Activated CD8-positive, alpha-beta memory T cell treated with anti-CD3 and anti-CD28 coated beads for 4 hours (primary cell): ENCODE measurements around the gene OR6J1.
"Not testable (repeated sequence)": the region's sequence is repeated elsewhere in the genome, so short reads cannot be mapped to it uniquely, and the experiment has no call there.

ENCODE experiments used
- DNase-seq, 2 donors: peaks; one replicate each; pipeline ENCODE4 v3.0.0-alpha.2; 2020; ENCODE audit warnings: low read depth in 2 of 2

Gene OR6J1

DNA sequence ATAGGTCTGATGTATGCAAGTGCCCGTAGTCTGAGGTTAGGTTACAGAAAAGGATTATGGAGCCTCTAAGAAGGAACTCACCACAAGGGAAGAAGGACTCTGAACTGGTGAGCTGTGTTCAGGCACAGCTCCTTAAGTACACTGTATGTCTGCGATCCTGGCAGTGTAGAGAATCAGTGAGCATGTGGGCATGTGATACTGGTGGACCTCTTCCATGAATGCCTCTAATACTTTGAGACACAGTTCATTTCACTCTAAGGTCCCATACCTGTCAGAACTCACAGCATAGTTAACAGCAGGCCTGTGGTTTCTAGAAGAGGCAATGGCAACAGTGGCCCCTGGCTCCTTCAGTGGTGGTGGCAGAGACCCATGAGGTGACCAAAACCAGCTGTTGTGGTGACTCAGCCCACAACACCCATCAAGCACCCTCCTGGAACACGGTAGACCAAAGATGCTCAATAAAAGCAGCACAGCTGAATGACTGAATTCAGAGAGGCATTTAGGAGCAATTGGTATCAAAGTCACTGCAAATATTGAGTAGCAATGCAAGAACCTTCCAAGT is 6.9 kb upstream of the OR6J1 start:
- DNase-seq, result no peak

DNA sequence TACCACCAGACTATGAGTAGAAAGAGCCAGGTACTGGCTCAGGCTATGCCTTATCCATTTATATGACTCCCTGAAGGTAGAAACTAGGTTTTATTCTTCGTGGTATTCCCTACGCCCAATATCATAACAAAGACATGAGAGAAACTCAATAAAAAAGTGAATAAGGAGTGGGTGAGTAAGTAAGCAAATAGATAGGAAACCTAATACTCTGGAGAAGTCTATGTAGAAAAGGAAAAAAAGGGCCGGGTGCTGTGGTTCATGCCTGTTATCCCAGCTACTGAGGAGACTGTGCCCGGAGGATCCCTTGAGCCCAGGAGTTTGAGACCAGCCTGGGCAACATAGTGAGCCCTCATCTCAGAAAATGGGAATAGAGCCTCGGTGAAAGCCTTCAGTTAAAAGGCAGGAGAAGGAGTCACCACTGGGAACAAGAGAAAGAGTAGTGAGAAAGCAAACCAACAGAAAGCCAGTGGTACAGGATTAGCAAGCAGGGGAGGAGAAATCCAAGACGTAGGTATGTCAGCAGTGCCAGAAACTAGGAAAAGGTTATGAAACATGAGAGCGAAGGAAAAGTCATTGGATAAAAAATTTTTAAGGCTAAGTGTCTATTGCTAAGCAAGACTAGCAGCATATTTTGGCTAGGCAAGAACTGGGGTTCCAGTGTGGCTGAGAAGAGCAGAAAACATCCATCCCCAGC is 6.0 kb upstream of the OR6J1 start:
- no peak for DNase-seq

DNA sequence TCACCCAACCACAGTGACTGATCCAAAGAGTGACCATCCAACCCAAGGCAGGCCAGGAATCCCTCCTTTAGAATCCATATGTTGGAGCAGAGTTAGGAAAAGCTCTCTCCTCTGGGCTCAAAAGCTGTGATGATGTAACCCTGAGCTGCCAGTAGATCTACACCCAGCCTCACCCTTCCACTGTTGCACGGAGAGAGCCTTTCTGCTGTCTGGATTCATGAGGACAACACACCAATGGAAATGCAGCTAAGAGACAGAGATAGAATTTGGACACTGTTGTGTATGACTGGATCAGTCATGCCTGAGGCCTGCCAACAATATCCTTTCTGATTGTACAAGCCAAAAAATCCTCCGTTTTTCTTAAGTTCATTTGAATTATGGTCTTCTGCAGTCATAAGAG is 4.4 kb upstream of the OR6J1 start:
- no peak for DNase-seq

DNA sequence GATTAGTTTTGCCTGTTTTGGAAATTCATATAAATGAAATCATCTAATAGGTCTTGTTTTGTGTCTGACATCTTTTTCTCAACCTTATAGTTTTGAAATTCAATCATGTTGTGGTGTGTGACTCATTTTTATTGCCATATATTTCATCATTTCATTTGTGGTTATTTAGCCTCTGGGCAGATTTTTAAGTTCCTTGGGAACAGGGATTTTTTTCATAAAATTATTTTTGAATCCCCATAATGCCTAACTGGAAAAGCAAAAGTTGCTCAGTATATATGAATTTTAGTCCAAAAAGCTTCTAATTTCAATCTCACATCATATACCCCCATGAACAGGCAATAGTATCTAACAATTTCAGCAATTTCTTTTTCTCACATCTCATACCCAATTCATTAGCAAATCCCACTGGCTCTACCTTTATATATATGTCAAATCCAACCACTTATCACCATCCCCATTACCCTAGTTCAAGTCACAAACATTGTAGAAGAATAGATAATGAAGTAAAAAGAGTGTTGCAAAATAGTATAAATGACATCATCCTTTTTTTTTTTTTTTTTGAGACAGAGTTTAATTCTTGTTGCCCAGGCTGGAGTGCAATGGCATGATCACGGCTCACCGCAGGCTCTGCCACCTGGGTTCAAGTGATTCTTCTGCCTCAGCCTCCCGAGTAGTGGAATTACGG is 2.6 kb upstream of the OR6J1 start:
- no peak for DNase-seq

DNA sequence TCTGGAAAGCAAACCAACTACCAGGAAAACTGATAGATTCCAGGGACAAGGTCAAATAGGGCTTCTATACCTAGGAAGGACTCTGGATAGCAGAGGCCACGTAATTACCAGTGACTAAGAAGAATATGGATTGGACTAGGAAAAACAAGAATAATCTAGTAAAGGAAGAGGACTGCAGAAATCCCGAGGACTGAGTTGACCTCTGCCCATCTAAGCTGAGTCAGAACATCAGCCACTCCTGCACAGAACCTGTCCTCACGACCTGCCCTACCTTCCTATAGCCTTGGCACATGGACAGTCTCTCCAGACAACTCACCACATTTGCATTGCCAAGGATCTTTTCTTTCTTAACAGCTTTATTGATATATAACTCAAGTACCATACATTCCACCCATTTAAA is 2.3 kb downstream of the OR6J1 start:
- no peak for DNase-seq

DNA sequence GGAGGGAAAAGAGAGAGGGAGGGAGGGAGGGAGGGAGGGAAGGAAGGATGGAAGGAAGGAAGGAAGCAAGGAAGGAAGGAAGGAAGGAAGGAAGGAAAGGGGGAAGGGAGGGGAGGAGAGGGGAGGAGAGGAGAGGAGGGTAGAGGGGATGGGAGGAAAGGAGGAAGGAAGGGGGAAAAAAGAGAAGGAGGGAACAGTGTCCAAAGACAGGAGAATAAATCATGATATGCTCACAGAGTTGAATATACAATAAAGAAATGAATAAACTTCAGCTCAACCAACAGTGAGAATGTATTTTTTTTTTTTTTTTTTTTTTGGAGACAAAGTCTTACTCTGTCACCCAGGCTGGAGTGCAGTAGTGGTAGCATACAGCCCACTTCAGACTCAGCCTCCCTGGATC is 4.0 kb downstream of the OR6J1 start:
- DNase-seq, result no peak

DNA sequence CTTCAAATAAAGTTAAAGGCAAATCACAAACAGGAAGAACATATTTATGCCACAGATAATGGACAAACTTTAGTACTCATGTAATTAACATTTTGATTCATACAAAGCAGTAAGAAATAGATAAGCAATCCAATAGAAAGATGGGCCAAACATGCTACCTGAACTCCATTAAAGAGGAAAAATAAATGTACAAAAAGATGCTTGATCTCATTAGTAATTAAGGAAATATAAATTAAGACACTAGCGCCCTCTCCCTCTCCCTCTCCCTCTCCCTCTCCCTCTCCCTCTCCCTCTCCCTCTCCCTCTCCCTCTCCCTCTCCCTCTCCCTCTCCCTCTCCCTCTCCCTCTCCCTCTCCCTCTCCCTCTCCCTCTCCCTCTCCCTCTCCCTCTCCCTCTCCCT is 8.2 kb downstream of the OR6J1 start:
- not testable (repeated sequence) for DNase-seq

DNA sequence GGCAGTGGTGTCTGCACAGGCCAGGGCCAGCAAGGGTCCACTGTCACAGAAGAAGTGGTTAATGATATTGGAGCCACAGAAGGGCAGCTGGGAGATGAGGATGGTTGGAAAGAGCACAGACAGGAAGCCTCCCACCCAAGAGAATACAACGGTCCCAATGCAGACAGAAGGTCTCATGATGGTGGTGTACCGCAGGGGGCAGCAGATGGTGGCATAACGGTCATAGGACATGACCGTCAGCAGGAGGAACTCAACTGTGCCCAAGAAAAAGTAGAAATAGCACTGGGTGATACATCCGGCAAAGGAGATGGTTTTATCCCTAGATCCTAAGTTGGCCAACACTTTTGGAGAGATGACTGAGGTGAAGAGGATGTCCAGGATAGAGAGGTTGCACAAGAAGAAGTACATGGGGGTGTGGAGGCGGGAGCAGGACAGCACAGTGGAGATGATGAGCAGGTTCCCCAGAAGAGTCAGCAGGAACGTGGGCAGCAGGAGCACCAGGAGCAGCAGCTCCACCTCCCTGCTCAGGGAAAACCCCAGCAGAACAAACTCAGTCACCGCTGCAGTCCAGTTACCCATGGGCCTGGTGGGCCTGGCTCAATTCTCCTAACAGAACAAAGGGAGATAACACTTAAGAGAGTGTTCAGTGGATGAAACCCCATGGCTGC is 9.8 kb downstream of the OR6J1 start:
- no peak for DNase-seq

DNA sequence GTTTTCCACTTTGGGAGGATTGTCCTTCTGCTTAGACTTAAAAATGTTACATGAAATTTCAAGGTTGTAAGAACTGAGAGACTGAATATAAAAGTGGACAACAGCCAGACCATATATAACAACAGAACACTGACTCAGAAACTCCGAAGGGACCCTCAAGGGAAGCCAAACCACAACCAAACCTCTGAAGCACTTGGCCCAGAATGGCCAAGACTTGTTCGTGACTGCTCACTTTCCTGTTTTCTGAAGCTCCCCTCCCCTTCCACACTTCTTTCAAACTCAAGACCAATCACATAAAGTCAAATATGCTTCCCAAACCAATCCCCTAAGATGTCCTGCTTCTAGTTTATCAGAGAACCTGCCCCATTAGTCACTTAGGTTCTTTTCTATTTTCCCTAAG is 13.7 kb downstream of the OR6J1 start:
- DNase-seq, result no peak

DNA sequence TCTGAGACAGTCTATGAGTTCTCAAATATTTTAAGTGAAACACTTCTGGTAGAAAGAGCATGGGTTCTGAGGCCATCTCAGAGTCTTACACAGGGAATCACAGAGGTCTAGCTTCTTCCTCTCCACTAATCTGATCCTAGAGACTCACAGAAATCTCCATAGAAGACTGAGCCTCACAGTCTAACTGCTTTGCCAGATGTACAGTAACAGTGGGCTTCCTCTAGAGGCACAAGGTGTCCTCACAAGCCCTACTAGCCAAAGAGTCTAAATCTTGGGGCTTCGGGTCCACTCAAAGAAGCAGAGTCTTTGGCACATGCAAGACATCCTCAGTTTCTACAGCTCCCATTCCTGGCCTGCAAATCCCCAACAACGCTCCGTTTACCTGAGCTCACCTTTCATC is 14.1 kb downstream of the OR6J1 start:
- DNase-seq, result no peak

DNA sequence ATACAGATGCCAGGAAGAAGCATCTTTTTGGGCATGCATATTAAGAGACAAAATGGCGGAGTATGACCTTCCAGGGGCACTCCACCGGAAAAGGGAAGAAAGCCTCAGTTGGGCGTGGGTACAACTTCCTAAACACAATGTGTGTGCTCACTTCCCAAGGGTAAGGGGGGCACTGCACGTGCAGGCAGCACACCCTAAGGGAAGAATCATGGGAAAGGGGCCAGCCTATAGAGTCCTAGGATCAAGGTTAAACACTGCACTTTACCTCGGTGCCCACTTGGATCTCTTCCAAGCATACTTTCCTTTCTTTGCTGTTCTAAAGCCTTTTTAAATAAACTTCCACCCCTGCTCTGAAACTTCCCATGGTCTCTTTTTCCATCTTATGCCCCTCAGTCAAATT is 14.8 kb downstream of the OR6J1 start:
- DNase-seq, result no peak

DNA sequence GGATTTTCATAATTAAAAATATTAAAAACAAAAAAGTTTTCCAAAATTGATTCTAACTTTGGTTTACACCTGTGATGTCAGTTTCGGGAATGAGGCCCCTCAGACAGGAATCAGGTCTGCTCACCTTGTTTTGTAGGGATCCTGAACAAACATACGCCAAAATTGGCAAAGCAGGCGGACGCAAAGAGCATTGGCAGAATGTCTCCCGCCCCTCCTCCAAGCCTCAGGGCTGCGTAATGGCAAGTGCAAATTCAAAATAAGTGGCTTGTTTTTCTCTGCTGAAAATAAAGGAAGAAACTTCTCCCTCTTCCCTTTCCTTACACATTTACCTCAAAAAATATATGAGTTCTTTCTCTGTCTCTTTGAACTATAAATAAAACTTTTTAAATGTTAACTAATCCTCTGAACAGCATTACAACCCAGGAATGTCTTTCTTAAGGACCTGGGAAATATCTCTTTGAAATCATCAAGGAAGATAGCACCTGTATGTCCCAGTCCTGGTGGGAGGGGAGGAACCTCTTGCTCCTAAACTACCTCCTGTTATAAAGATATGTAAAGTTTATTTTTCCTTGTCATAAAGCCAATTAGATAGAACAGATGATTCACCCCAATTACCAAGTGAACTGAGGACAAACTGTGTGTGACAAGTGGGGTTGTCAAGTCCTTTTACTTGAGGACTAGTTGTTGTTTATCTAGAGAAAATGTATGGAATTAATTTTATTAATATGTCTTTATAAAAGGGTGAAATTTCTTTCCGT is 16.5 kb downstream of the OR6J1 start:
- DNase-seq, result no peak

DNA sequence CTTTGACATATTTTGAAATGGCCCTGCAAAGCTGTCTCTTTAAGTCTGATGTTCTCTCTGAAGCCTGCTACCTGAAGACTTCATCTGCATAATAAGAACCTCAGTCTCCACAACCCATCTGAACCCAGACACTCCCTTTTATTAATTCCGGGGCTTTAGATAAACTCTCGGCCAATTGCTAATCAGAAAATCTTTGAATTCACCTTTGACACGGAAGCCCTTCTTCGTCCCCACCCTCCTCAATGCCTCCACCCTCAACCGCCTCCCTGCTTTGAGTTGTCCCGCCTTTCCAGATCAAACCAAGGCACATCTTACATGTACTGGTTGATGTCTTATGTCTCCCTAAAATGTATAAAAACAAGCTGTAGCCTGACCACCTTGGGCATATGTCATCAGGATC is 17.6 kb downstream of the OR6J1 start:
- no peak for DNase-seq

DNA sequence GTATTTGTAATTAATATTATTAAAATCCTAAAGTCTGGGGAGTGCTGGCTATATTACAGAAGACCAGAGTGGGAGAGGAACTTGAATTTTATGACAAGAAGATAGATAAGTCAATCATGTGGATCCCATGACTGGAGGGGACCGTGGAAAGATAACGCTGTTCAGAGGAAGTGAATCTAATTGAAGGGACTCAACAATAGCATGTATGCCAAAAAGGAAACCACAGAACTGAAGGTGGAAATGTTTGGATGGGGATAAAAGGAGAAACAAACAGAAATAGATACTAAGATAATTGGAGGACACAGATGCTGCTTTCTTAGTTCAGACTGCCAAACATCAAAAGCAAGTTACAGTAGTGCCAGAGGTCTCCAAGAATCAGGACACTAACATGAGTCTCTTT is 21.1 kb downstream of the OR6J1 start:
- no peak for DNase-seq

DNA sequence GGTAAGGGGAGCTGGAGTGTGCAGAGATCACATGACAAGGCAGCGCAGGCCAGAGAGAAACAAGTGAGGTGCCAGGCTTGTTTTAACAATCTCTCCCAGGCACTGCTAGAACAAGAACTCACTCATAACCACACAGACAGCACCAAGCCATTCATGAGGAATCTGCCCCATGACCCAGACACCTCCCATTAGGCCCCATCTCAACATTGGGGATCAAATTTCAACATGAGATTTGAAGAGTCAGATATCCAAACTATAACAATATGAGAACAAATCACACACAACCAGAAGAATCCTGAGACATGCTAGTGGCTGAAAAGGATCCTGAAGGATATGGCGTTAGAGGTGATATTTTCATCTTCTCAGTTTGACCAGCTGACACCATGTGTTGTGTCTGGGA is 21.9 kb downstream of the OR6J1 start:
- DNase-seq, result no peak

DNA sequence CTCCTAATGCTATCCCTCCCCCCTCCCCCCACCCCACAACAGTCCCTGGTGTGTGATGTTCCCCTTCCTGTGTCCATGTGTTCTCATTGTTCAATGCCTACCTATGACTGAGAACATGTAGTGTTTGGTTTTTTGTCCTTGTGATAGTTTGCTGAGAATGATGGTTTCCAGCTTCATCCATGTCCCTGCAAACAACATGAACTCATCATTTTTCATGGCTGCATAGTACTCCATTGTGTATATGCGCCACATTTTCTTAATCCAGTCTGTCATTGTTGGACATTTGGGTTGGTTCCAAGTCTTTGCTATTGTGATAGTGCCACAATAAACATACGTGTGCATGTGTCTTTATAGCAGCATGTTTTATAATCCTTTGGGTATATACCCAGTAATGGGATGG is 28.4 kb downstream of the OR6J1 start:
- not testable (repeated sequence) for DNase-seq

DNA sequence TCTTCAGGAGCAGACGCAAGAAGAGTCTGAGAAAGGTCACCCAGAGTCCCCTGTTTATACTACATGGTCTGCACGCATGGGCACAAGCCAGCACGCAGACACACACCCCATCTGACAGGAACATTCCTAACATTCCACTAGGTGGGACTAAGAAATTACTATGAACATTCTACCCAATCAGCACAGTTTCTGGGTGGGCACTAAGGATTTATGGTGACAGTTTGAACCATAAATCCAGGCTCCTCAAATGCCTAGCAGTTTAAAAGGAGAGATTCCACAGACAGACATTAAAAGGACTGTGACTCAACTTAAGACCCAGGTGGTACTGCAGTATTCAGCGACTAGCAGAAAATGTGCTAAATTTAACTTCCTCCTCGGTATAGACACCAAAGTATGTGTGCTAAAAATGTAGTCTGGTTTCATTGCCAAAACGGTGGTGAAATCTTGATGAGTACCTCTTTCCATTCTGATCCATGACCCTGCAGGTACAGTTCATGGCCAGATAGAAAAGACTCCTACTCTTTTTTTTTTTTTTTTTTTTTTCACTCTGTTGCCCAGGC is 29.8 kb downstream of the OR6J1 start:
- no peak for DNase-seq

DNA sequence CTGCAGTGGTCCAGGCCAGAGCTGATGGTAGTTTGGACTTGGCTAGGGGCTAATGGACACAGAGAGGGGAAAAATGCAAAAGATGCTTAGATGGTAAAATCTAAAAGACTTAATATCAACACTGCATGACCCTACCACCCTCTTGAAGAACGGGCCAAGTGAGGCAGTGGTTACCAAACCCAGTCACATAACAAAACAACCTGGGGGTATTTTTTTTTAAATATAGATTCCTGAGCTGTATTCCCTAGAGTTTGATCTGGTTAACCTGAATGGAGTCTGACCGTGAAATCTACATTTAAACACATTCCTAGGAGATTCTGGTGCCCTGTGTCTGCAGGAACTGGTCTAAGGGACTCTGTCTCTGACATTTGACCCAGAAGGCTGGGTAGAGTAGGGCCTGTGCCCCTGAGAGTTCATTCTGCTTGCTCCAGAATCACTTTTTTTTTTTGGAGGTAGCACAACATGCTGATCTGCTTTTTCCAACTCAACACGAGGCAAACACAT is 30.4 kb downstream of the OR6J1 start:
- no peak for DNase-seq

DNA sequence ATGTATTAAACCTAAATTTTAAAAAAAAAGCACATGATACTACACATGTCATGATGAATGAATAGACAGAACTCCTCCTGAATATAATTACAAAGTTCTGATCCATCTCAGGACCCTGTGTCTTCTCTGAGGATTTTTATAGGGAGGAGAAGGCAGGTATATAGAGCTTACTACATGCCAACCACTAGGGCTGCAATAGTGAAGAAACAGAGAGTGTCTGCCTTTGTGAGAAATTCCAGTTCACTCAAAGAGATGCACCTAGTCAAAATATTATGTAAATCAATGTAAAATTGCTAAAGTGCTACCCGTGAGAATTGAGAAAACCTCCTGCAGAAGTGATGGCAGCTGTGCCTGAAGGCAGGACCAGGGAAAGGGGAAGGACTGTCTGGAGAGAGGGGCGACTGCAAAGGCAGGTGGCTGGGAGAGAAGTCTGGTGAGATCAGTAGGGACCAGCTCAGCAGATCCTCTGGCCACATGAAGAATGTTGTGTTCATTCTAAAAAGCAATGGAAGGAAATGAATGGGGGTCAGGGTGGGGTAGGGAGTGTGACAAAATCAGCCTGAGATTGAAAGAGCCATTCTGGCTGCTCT is 31.0 kb downstream of the OR6J1 start:
- no peak for DNase-seq

DNA sequence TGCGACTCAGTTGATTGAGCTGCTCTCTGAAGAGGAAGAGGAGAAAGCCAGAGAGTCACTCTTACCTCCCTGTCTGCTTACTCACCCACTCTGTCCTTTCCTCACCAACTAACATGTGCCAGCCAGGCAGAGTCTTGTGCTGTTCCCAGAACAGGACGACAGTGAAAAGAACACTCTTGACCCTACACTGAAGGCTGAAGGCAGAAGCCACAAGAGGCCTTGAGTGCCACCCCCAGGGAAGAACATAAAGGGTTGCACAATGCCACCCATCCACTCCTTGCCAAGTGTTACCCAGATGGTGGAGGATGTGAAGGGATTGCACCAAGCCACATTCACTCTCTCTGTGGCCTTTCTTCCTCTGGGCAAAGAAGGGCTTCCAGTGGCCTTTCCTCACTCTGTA is 33.2 kb downstream of the OR6J1 start:
- DNase-seq, result no peak

DNA sequence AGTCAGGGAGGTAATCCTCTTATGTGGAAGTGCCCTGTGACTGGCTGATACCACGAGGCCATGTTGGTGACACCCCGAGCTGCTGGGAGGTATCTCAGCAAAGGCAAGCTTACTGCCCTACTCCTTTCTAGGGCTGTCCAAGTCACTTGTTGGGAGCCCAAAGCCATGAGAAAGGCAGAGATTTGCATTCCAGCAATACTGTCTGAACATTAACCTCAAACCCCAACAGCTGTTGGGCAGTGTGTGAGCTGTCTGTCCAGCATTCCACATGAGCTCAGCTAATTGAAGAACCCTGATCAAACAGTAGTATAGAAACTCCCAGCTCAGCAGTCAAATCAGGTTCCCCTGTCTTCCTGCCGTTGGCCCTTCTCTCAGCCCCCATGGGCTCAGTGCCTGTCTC is 36.9 kb downstream of the OR6J1 start:
- DNase-seq, result no peak
